Subcutaneous adipose tissue (tissue), 4 donors: Measurements from ENCODE around the gene TMEM234. TPM values are rescaled to one million over a fixed set of nuclear protein-coding genes. Genes with fewer than 3 reads are reported as not detected.

Source experiments
- total RNA-seq, 4 donors: library from RNA; depleted of rRNA; stranded (reverse); fragments of >200 nt; gene quantifications; one replicate each; pipeline ENCODE4 v1.1.0, GENCODE V29; 2016
- TF ChIP-seq, protein P1 (sequence below): fragments of 450-650 bp; IDR thresholded peaks from one replicate; pipeline ENCODE4 v1.5.1; 2016; ENCODE audit warnings: low read depth, mild to moderate bottlenecking, control low read depth, antibody characterized with exemption, moderate library complexity

Gene TMEM234
- total RNA-seq, 4 donors from 2014 or later: 7.0 to 18.6 (median 9.4) TPM

- TF ChIP-seq, protein P1, sequence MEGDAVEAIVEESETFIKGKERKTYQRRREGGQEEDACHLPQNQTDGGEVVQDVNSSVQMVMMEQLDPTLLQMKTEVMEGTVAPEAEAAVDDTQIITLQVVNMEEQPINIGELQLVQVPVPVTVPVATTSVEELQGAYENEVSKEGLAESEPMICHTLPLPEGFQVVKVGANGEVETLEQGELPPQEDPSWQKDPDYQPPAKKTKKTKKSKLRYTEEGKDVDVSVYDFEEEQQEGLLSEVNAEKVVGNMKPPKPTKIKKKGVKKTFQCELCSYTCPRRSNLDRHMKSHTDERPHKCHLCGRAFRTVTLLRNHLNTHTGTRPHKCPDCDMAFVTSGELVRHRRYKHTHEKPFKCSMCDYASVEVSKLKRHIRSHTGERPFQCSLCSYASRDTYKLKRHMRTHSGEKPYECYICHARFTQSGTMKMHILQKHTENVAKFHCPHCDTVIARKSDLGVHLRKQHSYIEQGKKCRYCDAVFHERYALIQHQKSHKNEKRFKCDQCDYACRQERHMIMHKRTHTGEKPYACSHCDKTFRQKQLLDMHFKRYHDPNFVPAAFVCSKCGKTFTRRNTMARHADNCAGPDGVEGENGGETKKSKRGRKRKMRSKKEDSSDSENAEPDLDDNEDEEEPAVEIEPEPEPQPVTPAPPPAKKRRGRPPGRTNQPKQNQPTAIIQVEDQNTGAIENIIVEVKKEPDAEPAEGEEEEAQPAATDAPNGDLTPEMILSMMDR: no peak
These were observed 10.6 kb upstream of the TMEM234 start for GRCh38 chr1:32232558-32233304.

DNA sequence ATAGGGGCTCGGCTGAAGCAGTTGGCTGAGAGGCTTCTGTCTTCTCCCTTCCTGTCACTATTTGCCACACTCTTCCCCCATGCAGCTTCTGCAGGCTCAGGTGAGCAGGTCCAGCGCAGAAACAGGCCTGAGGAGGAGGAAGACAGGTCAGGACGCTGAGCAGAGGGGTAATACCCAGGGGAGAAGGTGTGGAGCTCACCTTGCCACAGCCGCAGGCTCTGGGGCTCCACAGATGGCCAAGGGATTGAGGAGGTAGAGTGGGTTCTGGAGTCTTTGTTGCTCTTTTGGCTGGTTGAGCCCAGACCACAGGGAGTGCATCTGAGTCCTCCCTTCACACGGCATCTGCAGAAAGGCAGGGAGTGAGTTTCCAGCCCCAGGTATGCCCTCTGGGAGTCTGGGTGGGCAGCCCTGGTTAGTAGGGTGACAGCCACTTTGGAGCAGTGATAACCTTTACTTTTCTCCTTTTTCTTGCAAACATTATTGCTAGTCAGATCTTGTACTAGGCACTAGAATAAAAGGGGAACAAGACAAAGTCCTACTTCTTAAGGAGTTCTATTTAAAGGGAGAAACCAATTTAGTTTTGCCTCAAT is 9.8 kb upstream of the TMEM234 start:
- TF ChIP-seq, protein P1: no peak

DNA sequence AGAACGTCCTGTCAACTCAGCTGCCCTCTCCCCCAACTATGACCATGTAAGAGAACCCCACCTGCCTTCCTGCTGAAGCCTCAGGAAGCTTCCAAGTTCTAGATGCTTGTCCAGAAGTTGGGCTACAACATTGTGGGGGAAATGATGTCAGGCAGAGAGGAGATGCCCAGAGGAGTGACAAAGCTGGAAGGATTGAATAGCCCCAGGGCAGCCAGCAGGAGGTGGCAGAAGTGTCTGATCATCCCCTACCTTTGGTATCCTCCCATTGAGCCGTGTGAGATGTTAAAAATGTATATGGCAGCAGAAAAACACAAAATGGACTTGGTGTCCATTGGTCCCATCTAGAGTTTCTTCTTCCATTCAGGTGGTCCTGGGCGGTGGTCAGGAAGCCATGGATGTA is 6.6 kb upstream of the TMEM234 start:
- TF ChIP-seq, protein P1: no peak

GRCh38 chr1:32224285-32224684 is 2.1 kb upstream of the TMEM234 start:
- TF ChIP-seq, protein P1: no peak

GRCh38 chr1:32223683-32224082 is 1.5 kb upstream of the TMEM234 start:
- TF ChIP-seq, protein P1: no peak

- TF ChIP-seq, protein P1: no peak
These were observed 573 bp downstream of the TMEM234 start for GRCh38 chr1:32221581-32221979.

DNA sequence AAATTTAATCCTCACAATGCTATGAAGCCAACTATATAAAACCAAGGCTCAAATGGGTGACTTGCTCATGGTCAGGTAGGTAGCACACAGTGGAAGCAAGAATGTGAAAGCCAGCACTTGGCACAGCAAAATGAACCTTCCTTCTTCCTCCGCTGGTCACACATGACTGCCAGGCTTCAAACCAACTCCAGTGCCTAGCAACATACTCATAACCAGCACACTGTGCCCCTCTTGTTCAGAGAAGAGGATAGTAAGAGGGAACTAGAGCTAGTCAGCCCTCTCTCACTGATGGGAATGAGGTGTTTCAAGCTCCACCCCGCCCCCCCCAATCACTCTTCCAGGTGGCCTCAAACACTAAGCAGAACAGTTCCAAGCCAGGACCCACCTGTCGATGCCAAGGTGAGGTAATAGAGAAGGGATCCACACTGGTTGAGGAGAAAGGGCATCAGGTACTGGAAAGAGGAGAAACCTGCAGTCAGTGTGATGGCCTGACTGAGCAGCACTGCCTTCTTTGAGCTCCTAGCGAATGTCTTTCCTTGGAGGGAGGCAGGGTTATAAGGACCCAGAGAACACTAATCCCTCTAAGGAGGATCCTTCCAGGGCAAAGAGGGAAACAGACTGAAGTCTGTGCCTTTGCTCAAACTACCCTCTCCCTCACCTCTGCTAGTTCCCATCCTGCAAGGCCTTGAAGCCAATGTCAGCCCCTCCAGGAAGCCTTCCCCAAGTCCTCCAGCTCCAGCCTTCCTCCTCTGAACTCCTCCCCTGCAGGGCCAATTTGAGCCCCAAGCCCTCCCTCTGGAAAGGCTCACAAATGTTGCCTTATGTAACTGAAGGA is 1.2 kb downstream of the TMEM234 start:
- TF ChIP-seq, protein P1: no peak
